A549 (cell line): ENCODE data around the gene TREM2.

Experiments used
- BHLHE40 ChIP-seq: IDR thresholded peaks from 2 replicates; pipeline ENCODE4 v1.6.1; 2012; ENCODE audit warnings: low read depth, low read length, inconsistent platforms
- CEBPB ChIP-seq, 2 experiments: fragments of >200 bp in 1 of 2; sonication (Bioruptor Twin) in 1 of 2; formaldehyde crosslinking in 1 of 2; IDR thresholded peaks; 2 replicates each; pipeline ENCODE4 v1.6.1; 2012 to 2016
- EP300 ChIP-seq, 2 experiments: fragments of >200 bp; sonication (Bioruptor Twin); formaldehyde crosslinking; IDR thresholded peaks; 2 replicates in 1 of 2; 3 replicates in 1 of 2; pipeline ENCODE4 v1.6.1; 2016 to 2017
- FOSL2 ChIP-seq, 2 experiments: fragments of 450-650 bp in 1 of 2; fragments of >200 bp in 1 of 2; sonication (Bioruptor Twin) in 1 of 2; formaldehyde crosslinking; IDR thresholded peaks; 2 replicates each; pipeline versions ENCODE4 v1.5.0 to v1.6.1; 2016 to 2020; ENCODE audit warnings: mild to moderate bottlenecking in 1 of 2, moderate library complexity in 1 of 2
- NR3C1 ChIP-seq: fragments of >200 bp; sonication (Bioruptor Twin); formaldehyde crosslinking; IDR thresholded peaks from 3 replicates; pipeline ENCODE4 v1.6.1; 2017
- POLR2A ChIP-seq: IDR thresholded peaks from 2 replicates; pipeline ENCODE4 v1.6.1; 2012; ENCODE audit warnings: mild to moderate bottlenecking, low read length
- RAD21 ChIP-seq, 2 experiments: fragments of >200 bp in 1 of 2; sonication (Bioruptor Twin) in 1 of 2; formaldehyde crosslinking in 1 of 2; IDR thresholded peaks in 1 of 2; conservative IDR thresholded peaks in 1 of 2; 2 replicates in 1 of 2; 3 replicates in 1 of 2; pipeline ENCODE4 v1.6.1; 2012 to 2018; ENCODE audit warnings: inconsistent platforms in 1 of 2
- RNF2 ChIP-seq: fragments of 200-600 bp; sonication (generic); IDR thresholded peaks from 2 replicates; pipeline ENCODE4 v1.6.1; 2016; ENCODE audit warnings: low read depth, mild to moderate bottlenecking, antibody characterized with exemption, moderate library complexity, borderline replicate concordance
- ZNF302 ChIP-seq: fragments of 250-450 bp; sonication (Bioruptor Pico); IDR thresholded peaks from 2 replicates; pipeline ENCODE4 v1.9.0; 2021; ENCODE audit warnings: inconsistent platforms, mild to moderate bottlenecking, moderate library complexity
- TF ChIP-seq, protein P1 (sequence below): fragments of >200 bp; sonication (Bioruptor Twin); formaldehyde crosslinking; IDR thresholded peaks from 3 replicates; pipeline ENCODE4 v1.5.1; 2016
- TF ChIP-seq, protein P2 (sequence below): fragments of 450-650 bp; IDR thresholded peaks from 2 replicates; pipeline ENCODE4 v1.6.1; 2014; ENCODE audit warnings: antibody characterized with exemption
- TF ChIP-seq, protein P3 (sequence below): IDR thresholded peaks from 2 replicates; pipeline ENCODE4 v1.6.1; 2012
- TF ChIP-seq, protein P4 (sequence below): fragments of 200-600 bp; sonication (generic); IDR thresholded peaks from 2 replicates; pipeline ENCODE4 v1.6.1; 2016; ENCODE audit warnings: antibody characterized with exemption, mild to moderate bottlenecking, moderate library complexity
- TF ChIP-seq, protein P5 (sequence below): fragments of 150-350 bp; IDR thresholded peaks from 2 replicates; pipeline ENCODE4 v1.6.1; 2014; ENCODE audit warnings: low read depth, mild to moderate bottlenecking, low read length

DNA sequence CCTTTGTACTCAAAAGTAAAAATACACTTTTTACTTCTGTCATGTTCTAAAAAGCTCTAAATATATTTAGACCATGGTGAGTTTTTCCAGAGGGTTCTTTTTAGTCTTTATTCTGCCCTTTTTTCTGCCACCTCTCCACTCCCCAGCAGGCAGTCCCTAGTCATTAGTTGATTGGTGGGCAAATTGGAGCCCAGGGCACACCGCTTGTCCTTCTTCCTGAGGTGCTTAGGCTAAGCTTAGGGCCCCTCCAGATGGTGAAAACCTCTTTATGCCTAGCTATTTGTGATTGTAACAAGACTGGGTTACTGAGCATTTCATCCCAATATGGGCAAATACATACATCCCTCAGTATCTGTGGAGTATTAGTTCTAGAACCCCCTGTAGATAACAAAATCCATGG is 15.0 kb downstream of the TREM2 start:
- TF ChIP-seq CEBPB (IDR thresholded peaks at IDR 0.05): no peak
- TF ChIP-seq RAD21 (conservative IDR thresholded peaks at IDR 0.05 in 1 of 2, IDR thresholded peaks at IDR 0.05 in 1 of 2): no peak
- no peak for TF ChIP-seq EP300 (IDR thresholded peaks at IDR 0.05)
- TF ChIP-seq, protein P1, sequence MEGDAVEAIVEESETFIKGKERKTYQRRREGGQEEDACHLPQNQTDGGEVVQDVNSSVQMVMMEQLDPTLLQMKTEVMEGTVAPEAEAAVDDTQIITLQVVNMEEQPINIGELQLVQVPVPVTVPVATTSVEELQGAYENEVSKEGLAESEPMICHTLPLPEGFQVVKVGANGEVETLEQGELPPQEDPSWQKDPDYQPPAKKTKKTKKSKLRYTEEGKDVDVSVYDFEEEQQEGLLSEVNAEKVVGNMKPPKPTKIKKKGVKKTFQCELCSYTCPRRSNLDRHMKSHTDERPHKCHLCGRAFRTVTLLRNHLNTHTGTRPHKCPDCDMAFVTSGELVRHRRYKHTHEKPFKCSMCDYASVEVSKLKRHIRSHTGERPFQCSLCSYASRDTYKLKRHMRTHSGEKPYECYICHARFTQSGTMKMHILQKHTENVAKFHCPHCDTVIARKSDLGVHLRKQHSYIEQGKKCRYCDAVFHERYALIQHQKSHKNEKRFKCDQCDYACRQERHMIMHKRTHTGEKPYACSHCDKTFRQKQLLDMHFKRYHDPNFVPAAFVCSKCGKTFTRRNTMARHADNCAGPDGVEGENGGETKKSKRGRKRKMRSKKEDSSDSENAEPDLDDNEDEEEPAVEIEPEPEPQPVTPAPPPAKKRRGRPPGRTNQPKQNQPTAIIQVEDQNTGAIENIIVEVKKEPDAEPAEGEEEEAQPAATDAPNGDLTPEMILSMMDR: no peak
- TF ChIP-seq, protein P2, sequence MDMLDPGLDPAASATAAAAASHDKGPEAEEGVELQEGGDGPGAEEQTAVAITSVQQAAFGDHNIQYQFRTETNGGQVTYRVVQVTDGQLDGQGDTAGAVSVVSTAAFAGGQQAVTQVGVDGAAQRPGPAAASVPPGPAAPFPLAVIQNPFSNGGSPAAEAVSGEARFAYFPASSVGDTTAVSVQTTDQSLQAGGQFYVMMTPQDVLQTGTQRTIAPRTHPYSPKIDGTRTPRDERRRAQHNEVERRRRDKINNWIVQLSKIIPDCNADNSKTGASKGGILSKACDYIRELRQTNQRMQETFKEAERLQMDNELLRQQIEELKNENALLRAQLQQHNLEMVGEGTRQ: no peak
- no peak for TF ChIP-seq POLR2A
- TF ChIP-seq, protein P3, sequence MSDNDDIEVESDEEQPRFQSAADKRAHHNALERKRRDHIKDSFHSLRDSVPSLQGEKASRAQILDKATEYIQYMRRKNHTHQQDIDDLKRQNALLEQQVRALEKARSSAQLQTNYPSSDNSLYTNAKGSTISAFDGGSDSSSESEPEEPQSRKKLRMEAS: no peak
- TF ChIP-seq, protein P4, sequence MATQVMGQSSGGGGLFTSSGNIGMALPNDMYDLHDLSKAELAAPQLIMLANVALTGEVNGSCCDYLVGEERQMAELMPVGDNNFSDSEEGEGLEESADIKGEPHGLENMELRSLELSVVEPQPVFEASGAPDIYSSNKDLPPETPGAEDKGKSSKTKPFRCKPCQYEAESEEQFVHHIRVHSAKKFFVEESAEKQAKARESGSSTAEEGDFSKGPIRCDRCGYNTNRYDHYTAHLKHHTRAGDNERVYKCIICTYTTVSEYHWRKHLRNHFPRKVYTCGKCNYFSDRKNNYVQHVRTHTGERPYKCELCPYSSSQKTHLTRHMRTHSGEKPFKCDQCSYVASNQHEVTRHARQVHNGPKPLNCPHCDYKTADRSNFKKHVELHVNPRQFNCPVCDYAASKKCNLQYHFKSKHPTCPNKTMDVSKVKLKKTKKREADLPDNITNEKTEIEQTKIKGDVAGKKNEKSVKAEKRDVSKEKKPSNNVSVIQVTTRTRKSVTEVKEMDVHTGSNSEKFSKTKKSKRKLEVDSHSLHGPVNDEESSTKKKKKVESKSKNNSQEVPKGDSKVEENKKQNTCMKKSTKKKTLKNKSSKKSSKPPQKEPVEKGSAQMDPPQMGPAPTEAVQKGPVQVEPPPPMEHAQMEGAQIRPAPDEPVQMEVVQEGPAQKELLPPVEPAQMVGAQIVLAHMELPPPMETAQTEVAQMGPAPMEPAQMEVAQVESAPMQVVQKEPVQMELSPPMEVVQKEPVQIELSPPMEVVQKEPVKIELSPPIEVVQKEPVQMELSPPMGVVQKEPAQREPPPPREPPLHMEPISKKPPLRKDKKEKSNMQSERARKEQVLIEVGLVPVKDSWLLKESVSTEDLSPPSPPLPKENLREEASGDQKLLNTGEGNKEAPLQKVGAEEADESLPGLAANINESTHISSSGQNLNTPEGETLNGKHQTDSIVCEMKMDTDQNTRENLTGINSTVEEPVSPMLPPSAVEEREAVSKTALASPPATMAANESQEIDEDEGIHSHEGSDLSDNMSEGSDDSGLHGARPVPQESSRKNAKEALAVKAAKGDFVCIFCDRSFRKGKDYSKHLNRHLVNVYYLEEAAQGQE: no peak
- TF ChIP-seq, protein P5, sequence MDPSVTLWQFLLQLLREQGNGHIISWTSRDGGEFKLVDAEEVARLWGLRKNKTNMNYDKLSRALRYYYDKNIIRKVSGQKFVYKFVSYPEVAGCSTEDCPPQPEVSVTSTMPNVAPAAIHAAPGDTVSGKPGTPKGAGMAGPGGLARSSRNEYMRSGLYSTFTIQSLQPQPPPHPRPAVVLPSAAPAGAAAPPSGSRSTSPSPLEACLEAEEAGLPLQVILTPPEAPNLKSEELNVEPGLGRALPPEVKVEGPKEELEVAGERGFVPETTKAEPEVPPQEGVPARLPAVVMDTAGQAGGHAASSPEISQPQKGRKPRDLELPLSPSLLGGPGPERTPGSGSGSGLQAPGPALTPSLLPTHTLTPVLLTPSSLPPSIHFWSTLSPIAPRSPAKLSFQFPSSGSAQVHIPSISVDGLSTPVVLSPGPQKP: no peak
- TF ChIP-seq BHLHE40: no peak
- no peak for TF ChIP-seq FOSL2 (IDR thresholded peaks at IDR 0.05)
- no peak for TF ChIP-seq FOSL2 (CRISPR knock-in tag; IDR thresholded peaks at IDR 0.05)
- TF ChIP-seq RNF2: no peak
- no peak for TF ChIP-seq ZNF302 (CRISPR knock-in tag)
- no peak for TF ChIP-seq NR3C1
